Natural killer cell (primary cell): ENCODE measurements around the gene DNTT. TPM values are rescaled to one million over a fixed set of nuclear protein-coding genes. Genes with fewer than 3 reads are reported as not detected.

Experiments used
- ATAC-seq, 3 donors: fragments of 150-1000 bp in 2 of 3; fragments of 200-7000 bp in 1 of 3; cut with Tn5 transposase; 1 replicate in 1 of 3; 2 replicates in 2 of 3; pipeline ENCODE4 v1.10.0; 2021; ENCODE audit warnings: mild to moderate bottlenecking in 2 of 3, moderate library complexity in 2 of 3
- DNase-seq, 2 donors: peaks; one replicate each; pipeline versions ENCODE4 v3.0.0 to v3.0.0-alpha.2; 2013 to 2021; ENCODE audit warnings: mixed read lengths in 1 of 2
- H3K27ac ChIP-seq: one replicate; pipeline ENCODE4 v1.5.1; 2013; ENCODE audit warnings: mild to moderate bottlenecking, low read length
- H3K27me3 ChIP-seq: one replicate; pipeline ENCODE4 v1.6.1; 2013; ENCODE audit warnings: low read length; ENCODE audit not compliant: control insufficient read depth, insufficient read depth
- H3K36me3 ChIP-seq: one replicate; pipeline ENCODE4 v1.6.1; 2013; ENCODE audit warnings: low read length; ENCODE audit not compliant: control insufficient read depth, insufficient read depth
- H3K4me1 ChIP-seq: one replicate; pipeline ENCODE4 v1.6.1; 2013; ENCODE audit warnings: low read length; ENCODE audit not compliant: control insufficient read depth, insufficient read depth
- H3K4me3 ChIP-seq: one replicate; pipeline ENCODE4 v1.5.1; 2013; ENCODE audit warnings: low read length
- H3K9me3 ChIP-seq: one replicate; pipeline ENCODE4 v1.6.1; 2013; ENCODE audit warnings: low read length; ENCODE audit not compliant: control insufficient read depth, insufficient read depth
- H3K27ac Mint-ChIP-seq, 2 donors: one replicate each; pipeline ENCODE4 v1.8.0; 2022; ENCODE audit warnings: mild to moderate bottlenecking in 2 of 2, mixed read lengths in 2 of 2, moderate library complexity in 1 of 2
- H3K27me3 Mint-ChIP-seq, 2 donors: one replicate each; pipeline ENCODE4 v1.8.0; 2022; ENCODE audit warnings: low read depth in 2 of 2, mixed read lengths in 2 of 2
- H3K36me3 Mint-ChIP-seq: one replicate; pipeline ENCODE4 v1.8.0; 2022; ENCODE audit warnings: mixed read lengths
- H3K4me1 Mint-ChIP-seq, 2 donors: one replicate each; pipeline ENCODE4 v1.8.0; 2022; ENCODE audit warnings: mixed read lengths in 2 of 2
- H3K4me3 Mint-ChIP-seq: one replicate; pipeline ENCODE4 v1.8.0; 2022; ENCODE audit warnings: mild to moderate bottlenecking, moderate library complexity, mixed read lengths
- H3K9me3 Mint-ChIP-seq, 2 donors: one replicate each; pipeline ENCODE4 v1.8.0; 2022; ENCODE audit warnings: mixed read lengths in 2 of 2
- CTCF ChIP-seq: fragments of 200-600 bp; IDR thresholded peaks from one replicate; pipeline ENCODE4 v1.8.0; 2022; ENCODE audit warnings: antibody characterized with exemption
- WGBS: methylation state at CpG from one replicate; pipeline ENCODE4 v1.1.7; 2013; ENCODE audit warnings: missing lambda C conversion rate; ENCODE audit not compliant: insufficient coverage; 5-methylcytosine and 5-hydroxymethylcytosine counted together
- intact Hi-C: fragments of 100-400 bp; cut with micrococcal nuclease; formaldehyde crosslinking; loops from one replicate; pipeline ENCODE4 v1.14.2; 2022
- total RNA-seq, 4 donors: library from RNA; stranded (reverse); fragments of 120-200 nt in 1 of 4; gene quantifications; one replicate each; pipeline versions ENCODE4 v1.2.3 to v1.2.4, GENCODE V29; 2013 to 2022

Gene DNTT
- total RNA-seq, 3 donors from 2014 or later (not counting 1 experiment from before 2014, with no cell fraction given) = not detected

DNA sequence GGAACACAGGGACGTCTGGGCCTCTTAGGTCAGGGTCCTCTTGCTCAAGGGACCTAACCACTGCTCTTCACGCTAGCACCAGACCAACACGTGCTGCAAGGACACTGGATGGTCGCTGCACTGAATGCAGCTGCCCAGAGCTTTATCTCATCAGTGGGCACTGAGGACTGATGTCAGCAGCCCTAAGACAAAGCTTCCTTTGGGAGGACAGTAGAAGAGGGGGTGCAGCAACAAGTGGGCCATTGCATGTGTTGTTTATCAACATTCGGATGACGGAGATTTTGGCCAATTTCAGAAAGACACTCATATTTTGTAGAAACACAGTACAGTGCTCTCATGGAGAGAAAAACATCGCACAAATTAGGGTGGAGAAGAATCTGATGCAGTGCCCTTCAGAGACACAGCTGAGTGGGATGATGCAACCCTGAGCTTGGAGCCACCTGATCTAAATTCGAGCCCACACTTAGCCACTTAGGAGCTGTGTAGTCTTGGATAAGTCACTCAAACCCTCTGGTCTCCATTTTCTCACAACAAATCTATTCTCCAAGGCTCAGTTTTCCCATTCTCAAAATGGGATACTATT is 52.9 kb downstream of the DNTT start:
- intact Hi-C loops = no loop called here
- H3K4me1 ChIP-seq = no peaks in the 10 kb centered on the region
- Mint-ChIP-seq H3K36me3 (no peaks in the 10 kb centered on the region), H3K27me3 (peaks cover 14 to 41% of the 10 kb centered on the region in 2 donors), H3K9me3 (no peaks in the 10 kb centered on the region), H3K4me3 (no peak overlapping the region), H3K4me1 (no peaks in the 10 kb centered on the region), H3K27ac (no peak overlapping the region)
- DNase-seq (no peak), ATAC-seq (no peak)
- TF ChIP-seq CTCF = no peak
- no peaks in the 10 kb centered on the region for H3K27me3 ChIP-seq
- no peak overlapping the region for H3K4me3 ChIP-seq
- no peak overlapping the region for H3K27ac ChIP-seq
- H3K36me3 ChIP-seq = no peaks in the 10 kb centered on the region
- H3K9me3 ChIP-seq = no peaks in the 10 kb centered on the region
- WGBS = 74% methylated on average over 8 of the region's 8 CpGs

GRCh38 chr10:96358851-96359540 is 54.8 kb downstream of the DNTT start, which contains the start of gene OPALIN:
TSS of gene OPALIN (minus strand) at chr10:96359002. CDS start at chr10:96358896, 106 bp downstream.
- no peaks in the 10 kb centered on the region for H3K9me3 Mint-ChIP-seq
- no peak within 1 kb of the TSS for H3K27ac ChIP-seq
- H3K4me3 ChIP-seq = no peak within 1 kb of the TSS
- H3K36me3 Mint-ChIP-seq = no peaks in the 10 kb centered on the region
- WGBS = 87% methylated on average over 6 of the region's 7 CpGs
- no peak within 1 kb of the TSS for H3K4me3 Mint-ChIP-seq
- no peak within 1 kb of the TSS for H3K27ac Mint-ChIP-seq
- H3K4me1 Mint-ChIP-seq = no peaks in the 10 kb centered on the region
- H3K27me3 Mint-ChIP-seq = peaks cover 11 to 28% of the 10 kb centered on the region in 2 donors
- no peaks in the 10 kb centered on the region for H3K36me3 ChIP-seq
- H3K9me3 ChIP-seq = no peaks in the 10 kb centered on the region
- no peaks in the 10 kb centered on the region for H3K27me3 ChIP-seq
- intact Hi-C loops = no loop called here
- no peaks in the 10 kb centered on the region for H3K4me1 ChIP-seq
- TF ChIP-seq CTCF = no peak
- DNase-seq = no peak
- no peak for ATAC-seq

DNA sequence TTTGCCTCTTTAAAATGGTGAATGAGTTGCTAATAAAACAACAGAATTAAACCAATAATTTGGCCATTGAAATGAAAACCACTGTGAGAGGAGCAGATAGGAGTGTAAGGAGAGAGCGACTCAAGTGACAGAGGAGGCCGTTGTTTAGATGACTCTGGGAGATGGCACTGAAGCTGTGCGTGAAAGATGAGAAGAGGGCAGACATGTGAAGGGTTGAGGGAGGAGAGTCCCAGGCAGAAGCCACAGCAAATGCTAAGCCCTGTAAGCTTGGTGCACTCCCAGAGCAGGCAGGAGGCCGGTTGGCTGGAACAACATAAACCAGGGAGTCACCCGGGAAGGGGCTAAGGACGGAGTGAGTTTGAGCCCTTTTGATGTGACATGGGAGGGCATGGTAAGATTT is 55.4 kb downstream of the DNTT start:
- H3K4me3 Mint-ChIP-seq = no peak overlapping the region
- Histone ChIP-seq H3K27me3 (no peaks in the 10 kb centered on the region), H3K27ac (no peak overlapping the region), H3K4me3 (no peak overlapping the region), H3K36me3 (no peaks in the 10 kb centered on the region), H3K9me3 (no peaks in the 10 kb centered on the region), H3K4me1 (no peaks in the 10 kb centered on the region)
- no peaks in the 10 kb centered on the region for H3K9me3 Mint-ChIP-seq
- intact Hi-C loops = no loop called here
- DNase-seq (no peak), ATAC-seq (no peak)
- H3K4me1 Mint-ChIP-seq = no peaks in the 10 kb centered on the region
- no peaks in the 10 kb centered on the region for H3K36me3 Mint-ChIP-seq
- no peak overlapping the region for H3K27ac Mint-ChIP-seq
- no peak for TF ChIP-seq CTCF
- 91% methylated on average over 6 of the region's 6 CpGs for WGBS
- H3K27me3 Mint-ChIP-seq = peaks cover 11 to 28% of the 10 kb centered on the region in 2 donors
